Prostate gland (tissue), 2 donors: ENCODE data around the gene GPR137.

ENCODE experiments used
- CTCF ChIP-seq, 4 experiments: fragments of 200-600 bp in 2 of 4; fragments of 450-650 bp in 2 of 4; sonication (generic) in 2 of 4; IDR thresholded peaks; 1 replicate in 3 of 4; 2 replicates in 1 of 4; pipeline ENCODE4 v1.5.1; 2016 to 2019; ENCODE audit warnings: antibody characterized with exemption in 4 of 4, mild to moderate bottlenecking in 2 of 4, moderate library complexity in 2 of 4
- POLR2A ChIP-seq: fragments of 450-650 bp; IDR thresholded peaks from one replicate; pipeline ENCODE4 v1.6.1; 2016; ENCODE audit warnings: antibody characterized with exemption, mild to moderate bottlenecking

GRCh38 chr11:64320556-64320955 is 34.9 kb downstream of the GPR137 start:
- TF ChIP-seq CTCF (IDR thresholded peaks at IDR 0.05) (no peak), POLR2A (no peak)
